CD4-positive, alpha-beta T cell treated with Interferon alpha-2 for 1 hour (primary cell): ENCODE results near the gene DPH1.

Experiments used
- DNase-seq, 2 donors: peaks; one replicate each; pipeline ENCODE4 v3.0.0-alpha.2; 2020 to 2022

The DPH1 gene

GRCh38 chr17:2084766-2085647 lies 55.1 kb downstream of the DPH1 start:
- no peak for DNase-seq

GRCh38 chr17:2085648-2085949 lies 55.6 kb downstream of the DPH1 start:
- DNase-seq: no peak

GRCh38 chr17:2086306-2086705 lies 56.4 kb downstream of the DPH1 start:
- no peak for DNase-seq

GRCh38 chr17:2087597-2088211 lies 57.8 kb downstream of the DPH1 start:
- DNase-seq: peak; percentile 52 to 63

GRCh38 chr17:2089021-2089422 lies 59.1 kb downstream of the DPH1 start:
- DNase-seq: no peak

GRCh38 chr17:2090210-2090641 lies 60.3 kb downstream of the DPH1 start:
- no peak for DNase-seq

- no peak for DNase-seq
These were observed 61.0 kb downstream of the DPH1 start for GRCh38 chr17:2090804-2091534.

- no peak for DNase-seq
These were observed 62.3 kb downstream of the DPH1 start for GRCh38 chr17:2092253-2092652.

- no peak for DNase-seq
These were observed 63.4 kb downstream of the DPH1 start for GRCh38 chr17:2093349-2093748.
